ENCODE data around the gene COL18A1.
"Not testable (repeated sequence)": the region's sequence is repeated elsewhere in the genome, so short reads cannot be mapped to it uniquely, and the experiment has no call there.

Gene COL18A1

GRCh38 chr21:45494851-45495680 is 90.1 kb downstream of the COL18A1 start:
- DNase-seq (ENCODE audit: low read depth) = no peak

- no peak for DNase-seq (ENCODE audit: low read depth)
Measured at GRCh38 chr21:45496151-45496967, 91.4 kb downstream of the COL18A1 start.

- DNase-seq (ENCODE audit: low read depth) = no peak
Measured at GRCh38 chr21:45496968-45497845, 92.2 kb downstream of the COL18A1 start.

- no peak for DNase-seq (ENCODE audit: low read depth)
Measured at GRCh38 chr21:45497846-45498645, 93.1 kb downstream of the COL18A1 start.

- DNase-seq (ENCODE audit: low read depth) = no peak
Measured at GRCh38 chr21:45498646-45499000, 93.7 kb downstream of the COL18A1 start.

GRCh38 chr21:45499201-45499750 is 94.3 kb downstream of the COL18A1 start:
- DNase-seq (ENCODE audit: low read depth) = no peak

GRCh38 chr21:45499970-45500577 is 95.1 kb downstream of the COL18A1 start:
- DNase-seq (ENCODE audit: low read depth) = no peak

- DNase-seq (ENCODE audit: low read depth) = not testable (repeated sequence)
Measured at GRCh38 chr21:45501081-45502005, 96.4 kb downstream of the COL18A1 start.

- no peak for DNase-seq (ENCODE audit: low read depth)
Measured at GRCh38 chr21:45502006-45502345, 97.0 kb downstream of the COL18A1 start.

GRCh38 chr21:45502600-45502999 is 97.6 kb downstream of the COL18A1 start:
- DNase-seq (ENCODE audit: low read depth) = no peak

GRCh38 chr21:45503226-45503625 is 98.3 kb downstream of the COL18A1 start:
- not testable (repeated sequence) for DNase-seq (ENCODE audit: low read depth)

GRCh38 chr21:45504021-45504515 is 99.1 kb downstream of the COL18A1 start:
- DNase-seq (ENCODE audit: low read depth) = no peak

- no peak for DNase-seq (ENCODE audit: low read depth)
Measured at GRCh38 chr21:45504516-45505415, 99.8 kb downstream of the COL18A1 start.

- no peak for DNase-seq (ENCODE audit: low read depth)
Measured at GRCh38 chr21:45505416-45506021, 100.6 kb downstream of the COL18A1 start.

- DNase-seq (ENCODE audit: low read depth) = no peak
Measured at GRCh38 chr21:45506241-45506817, 101.4 kb downstream of the COL18A1 start.

- DNase-seq (ENCODE audit: low read depth) = no peak
Measured at GRCh38 chr21:45506836-45507522, 102.0 kb downstream of the COL18A1 start.

GRCh38 chr21:45507523-45507875 is 102.5 kb downstream of the COL18A1 start:
- DNase-seq (ENCODE audit: low read depth) = no peak

Data from stimulated activated CD8-positive, alpha-beta memory T cell treated with anti-CD3 and anti-CD28 coated beads, Interleukin-15, amount 100 ng/mL, for 1 hour (primary cell).